Activated CD4-positive, alpha-beta memory T cell treated with anti-CD3 and anti-CD28 coated beads, Interleukin-2, amount 10 ng/mL, durations not matched to agents 7 days and 5 days (primary cell): Measurements from ENCODE around the gene MTUS2. TPM values are rescaled to one million over a fixed set of nuclear protein-coding genes. Genes with fewer than 3 reads are reported as not detected.
"Not testable (repeated sequence)": the region's sequence is repeated elsewhere in the genome, so short reads cannot be mapped to it uniquely, and the experiment has no call there.

Experiments
- CTCF ChIA-PET: fragments of 350-600 bp; sonication (Branson Sonifier 250); formaldehyde crosslinking; loops from one replicate; lab custom pipeline; 2021; ENCODE audit warnings: antibody characterized with exemption, inconsistent platforms; lab: Charles Lee
- POLR2A ChIA-PET: fragments of 350-600 bp; sonication (Branson Sonifier 250); formaldehyde crosslinking; loops from one replicate; lab custom pipeline; 2021; ENCODE audit warnings: antibody characterized with exemption; lab: Charles Lee
- DNase-seq: peaks from one replicate; pipeline ENCODE4 v3.0.0-alpha.2; 2020
- H3K27ac Mint-ChIP-seq: one replicate; pipeline ENCODE4 v1.8.0; 2021; ENCODE audit warnings: mild to moderate bottlenecking, mixed read lengths
- H3K27me3 Mint-ChIP-seq: one replicate; pipeline ENCODE4 v1.8.0; 2021; ENCODE audit warnings: mixed read lengths
- H3K36me3 Mint-ChIP-seq: one replicate; pipeline ENCODE4 v1.8.0; 2021; ENCODE audit warnings: low read depth, mixed read lengths
- H3K4me1 Mint-ChIP-seq: one replicate; pipeline ENCODE4 v1.8.0; 2021; ENCODE audit warnings: mixed read lengths
- H3K4me3 Mint-ChIP-seq: one replicate; pipeline ENCODE4 v1.8.0; 2021; ENCODE audit warnings: mild to moderate bottlenecking, mixed read lengths
- H3K9me3 Mint-ChIP-seq: one replicate; pipeline ENCODE4 v1.8.0; 2021; ENCODE audit warnings: mixed read lengths
- total RNA-seq, 2 experiments: library from RNA; stranded (reverse); gene quantifications; one replicate each; pipeline ENCODE4 v1.2.3, GENCODE V29; 2021

The MTUS2 gene
- total RNA-seq, 2 experiments from 2014 or later, result not detected

DNA sequence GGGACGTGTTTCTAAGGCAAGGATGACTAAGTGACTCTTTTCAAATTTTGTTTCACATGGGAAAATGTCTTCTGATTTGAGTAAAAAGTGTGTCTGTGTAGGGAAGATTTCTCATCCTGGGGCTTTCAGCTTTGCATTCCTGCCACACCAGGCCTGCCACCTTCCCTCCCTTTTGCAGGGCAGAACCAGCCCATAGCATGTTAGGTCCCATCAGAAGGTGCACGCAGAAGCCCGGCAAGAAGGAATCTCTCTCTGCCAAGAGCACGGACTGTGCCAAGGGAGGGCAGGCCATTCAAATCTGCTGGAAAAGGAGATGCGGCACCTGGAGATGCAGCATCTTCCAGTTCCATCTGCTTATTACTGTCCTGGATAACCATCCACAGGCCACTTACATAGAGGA is 563.3 kb downstream of the MTUS2 start:
- Mint-ChIP-seq H3K27ac (no peak overlapping the region), H3K36me3 (no peaks in the 10 kb centered on the region), H3K4me1 (no peaks in the 10 kb centered on the region), H3K9me3 (peaks cover 5% of the 10 kb centered on the region), H3K27me3 (no peaks in the 10 kb centered on the region), H3K4me3 (no peak overlapping the region)
- POLR2A ChIA-PET, result no interaction called here
- DNase-seq, result no peak
- CTCF ChIA-PET, result no interaction called here

GRCh38 chr13:29384466-29384865 is 564.3 kb downstream of the MTUS2 start:
- no peak overlapping the region for H3K4me3 Mint-ChIP-seq
- no peak for DNase-seq
- H3K4me1 Mint-ChIP-seq, result no peaks in the 10 kb centered on the region
- no peaks in the 10 kb centered on the region for H3K36me3 Mint-ChIP-seq
- ChIA-PET CTCF (interaction anchor here (1.3 kb wide), 1 partner anchor 22 kb away, joined by 3 read pairs; no protein-coding TSS in a partner anchor), POLR2A (interaction anchor here (0.7 kb wide), 1 partner anchor 39 kb away, joined by 3 read pairs; no protein-coding TSS in a partner anchor)
- no peaks in the 10 kb centered on the region for H3K9me3 Mint-ChIP-seq
- no peaks in the 10 kb centered on the region for H3K27me3 Mint-ChIP-seq
- H3K27ac Mint-ChIP-seq, result no peak overlapping the region

- H3K36me3 Mint-ChIP-seq, result no peaks in the 10 kb centered on the region
- CTCF ChIA-PET, result interaction anchor here (1.3 kb wide), 1 partner anchor 22 kb away, joined by 3 read pairs; no protein-coding TSS in a partner anchor
- H3K27ac Mint-ChIP-seq, result no peak overlapping the region
- H3K27me3 Mint-ChIP-seq, result no peaks in the 10 kb centered on the region
- no peaks in the 10 kb centered on the region for H3K4me1 Mint-ChIP-seq
- H3K4me3 Mint-ChIP-seq, result no peak overlapping the region
- no peaks in the 10 kb centered on the region for H3K9me3 Mint-ChIP-seq
- POLR2A ChIA-PET, result no interaction called here
- no peak for DNase-seq
Measured at GRCh38 chr13:29384871-29385270, 564.7 kb downstream of the MTUS2 start.

DNA sequence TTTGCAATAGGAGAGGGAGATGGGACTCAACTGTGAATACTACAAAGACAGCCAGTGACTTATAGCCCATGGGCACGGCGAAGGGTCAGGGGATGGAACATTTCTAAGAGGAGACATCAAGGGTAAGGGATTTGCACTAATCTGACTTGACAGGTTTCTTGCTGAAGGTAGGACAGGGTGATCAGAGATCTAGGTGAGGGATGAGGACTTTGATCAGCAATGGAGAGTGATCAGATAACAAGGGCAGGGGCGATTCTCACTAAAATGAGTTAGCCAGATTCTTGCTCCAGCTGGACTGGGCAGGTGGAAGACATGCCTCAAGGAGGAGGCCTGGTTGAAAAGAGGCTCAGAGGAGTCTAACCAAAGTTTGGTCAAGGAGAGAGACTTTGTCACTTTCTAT is 566.1 kb downstream of the MTUS2 start:
- no peaks in the 10 kb centered on the region for H3K4me1 Mint-ChIP-seq
- H3K36me3 Mint-ChIP-seq, result no peaks in the 10 kb centered on the region
- no peak for DNase-seq
- no peak overlapping the region for H3K4me3 Mint-ChIP-seq
- H3K27me3 Mint-ChIP-seq, result no peaks in the 10 kb centered on the region
- no peaks in the 10 kb centered on the region for H3K9me3 Mint-ChIP-seq
- H3K27ac Mint-ChIP-seq, result no peak overlapping the region
- POLR2A ChIA-PET, result no interaction called here
- CTCF ChIA-PET, result no interaction called here

GRCh38 chr13:29390598-29390997 is 570.5 kb downstream of the MTUS2 start:
- CTCF ChIA-PET, H3K4me3 Mint-ChIP-seq, H3K27ac Mint-ChIP-seq, DNase-seq, H3K27me3 Mint-ChIP-seq, H3K9me3 Mint-ChIP-seq, H3K4me1 Mint-ChIP-seq, POLR2A ChIA-PET, H3K36me3 Mint-ChIP-seq: not testable (repeated sequence)

DNA sequence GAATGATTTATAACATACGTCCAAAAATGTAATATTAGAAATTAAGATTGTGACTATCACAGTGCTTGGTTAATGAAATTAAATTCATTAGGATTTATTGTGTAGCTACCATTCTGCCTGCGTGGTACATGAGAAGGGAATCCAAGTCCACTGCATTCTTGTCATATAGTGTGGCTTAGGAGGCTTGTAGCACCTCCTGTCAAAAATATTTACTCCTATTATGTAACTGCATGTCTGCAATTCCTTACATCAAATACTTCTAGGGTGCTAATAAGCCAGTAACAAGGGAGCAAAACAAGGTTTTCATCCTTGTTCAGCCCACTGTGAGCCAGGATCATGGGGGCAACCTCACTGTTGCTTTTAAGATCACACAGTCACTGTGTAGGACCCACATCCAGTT is 576.3 kb downstream of the MTUS2 start:
- H3K36me3 Mint-ChIP-seq, result no peaks in the 10 kb centered on the region
- H3K9me3 Mint-ChIP-seq, result no peaks in the 10 kb centered on the region
- no peaks in the 10 kb centered on the region for H3K4me1 Mint-ChIP-seq
- DNase-seq, result no peak
- POLR2A ChIA-PET, result no interaction called here
- peaks cover 23% of the 10 kb centered on the region for H3K27me3 Mint-ChIP-seq
- no peak overlapping the region for H3K27ac Mint-ChIP-seq
- CTCF ChIA-PET, result no interaction called here
- no peak overlapping the region for H3K4me3 Mint-ChIP-seq

DNA sequence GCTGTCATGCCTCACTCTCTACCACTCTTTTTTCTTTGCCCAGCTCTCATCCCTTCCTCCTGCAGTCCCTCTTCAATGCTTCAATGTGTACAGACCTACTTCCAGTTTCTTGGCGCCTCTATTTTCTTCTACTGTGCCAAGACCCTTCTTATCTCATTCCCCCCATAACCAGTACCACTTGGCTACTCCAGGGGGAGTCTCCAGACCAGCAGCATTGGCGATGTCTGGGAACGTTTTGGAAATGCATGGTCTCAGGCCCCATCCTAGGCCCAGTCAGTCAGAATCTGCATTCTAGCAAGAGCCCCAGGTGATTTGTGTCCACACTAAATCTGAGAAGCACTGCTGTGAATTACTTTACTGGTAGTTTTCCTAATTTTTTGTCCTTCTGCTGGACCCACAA is 577.1 kb downstream of the MTUS2 start:
- H3K27ac Mint-ChIP-seq, result no peak overlapping the region
- no peaks in the 10 kb centered on the region for H3K4me1 Mint-ChIP-seq
- DNase-seq, result no peak
- peaks cover 23% of the 10 kb centered on the region for H3K27me3 Mint-ChIP-seq
- H3K36me3 Mint-ChIP-seq, result no peaks in the 10 kb centered on the region
- ChIA-PET POLR2A (no interaction called here), CTCF (no interaction called here)
- H3K9me3 Mint-ChIP-seq, result no peaks in the 10 kb centered on the region
- H3K4me3 Mint-ChIP-seq, result no peak overlapping the region

DNA sequence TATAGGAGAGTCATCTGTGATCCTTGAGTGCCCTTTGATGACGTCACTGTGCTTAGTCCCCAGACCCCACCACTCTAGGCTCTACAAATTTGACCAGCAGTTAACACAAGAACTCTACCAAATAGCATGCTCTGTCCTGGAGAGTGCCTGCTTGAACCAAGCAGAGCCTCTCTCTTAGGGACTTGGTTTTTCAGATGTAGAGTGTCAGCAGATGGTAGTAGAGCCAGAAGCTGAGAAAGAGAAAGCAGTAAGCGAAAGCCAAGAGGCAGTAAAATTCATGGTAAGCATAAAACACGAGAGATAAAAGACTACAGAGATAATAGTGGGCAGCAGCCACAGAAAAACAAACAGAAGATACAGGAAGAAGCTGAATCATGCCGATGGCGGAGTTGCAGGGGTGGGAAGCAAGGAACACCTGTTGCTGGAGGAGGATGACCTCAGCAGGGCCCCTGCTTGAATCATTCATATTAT is 582.1 kb downstream of the MTUS2 start:
- ChIA-PET CTCF (no interaction called here), POLR2A (no interaction called here)
- Mint-ChIP-seq H3K36me3 (no peaks in the 10 kb centered on the region), H3K4me1 (no peaks in the 10 kb centered on the region), H3K9me3 (no peaks in the 10 kb centered on the region), H3K27ac (no peak overlapping the region), H3K27me3 (peaks cover 11% of the 10 kb centered on the region), H3K4me3 (no peak overlapping the region)
- no peak for DNase-seq

GRCh38 chr13:29405401-29405800 is 585.3 kb downstream of the MTUS2 start:
- Mint-ChIP-seq H3K9me3 (no peaks in the 10 kb centered on the region), H3K27me3 (no peaks in the 10 kb centered on the region), H3K4me1 (no peaks in the 10 kb centered on the region), H3K36me3 (no peaks in the 10 kb centered on the region), H3K4me3 (no peak overlapping the region), H3K27ac (no peak overlapping the region)
- DNase-seq, result no peak
- ChIA-PET POLR2A (no interaction called here), CTCF (interaction anchor here (0.6 to 1.1 kb wide), 2 partner anchors 14 to 68 kb away, joined by 3 to 4 read pairs; no protein-coding TSS in a partner anchor)

GRCh38 chr13:29411481-29411880 is 591.3 kb downstream of the MTUS2 start:
- no peak overlapping the region for H3K27ac Mint-ChIP-seq

DNA sequence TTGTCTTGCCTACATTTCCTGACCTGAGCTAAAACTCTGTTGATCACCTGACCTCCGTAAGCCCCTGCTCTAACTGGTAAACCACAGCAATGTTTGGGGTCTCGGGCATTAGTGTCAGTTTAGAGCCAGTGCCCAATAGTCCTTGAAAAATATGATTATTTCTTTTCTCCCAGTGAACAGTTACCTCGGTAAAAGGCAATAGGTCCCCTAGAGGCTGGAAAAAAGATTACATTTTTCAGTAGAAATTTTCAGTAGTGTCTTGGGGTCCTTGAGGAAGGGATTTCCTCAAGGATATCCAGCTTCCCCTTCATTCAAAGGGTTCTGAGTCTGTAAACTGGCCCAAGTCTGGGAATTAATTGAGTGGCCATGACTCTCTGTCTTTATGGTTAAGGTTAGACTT is 597.9 kb downstream of the MTUS2 start:
- Mint-ChIP-seq H3K9me3 (no peaks in the 10 kb centered on the region), H3K36me3 (no peaks in the 10 kb centered on the region), H3K4me3 (no peak overlapping the region), H3K4me1 (no peaks in the 10 kb centered on the region), H3K27me3 (peaks cover 9% of the 10 kb centered on the region), H3K27ac (no peak overlapping the region)
- DNase-seq, result no peak
- CTCF ChIA-PET, result no interaction called here
- POLR2A ChIA-PET, result no interaction called here

More at GRCh38 chr13:29411481-29411880, 591.3 kb downstream of the MTUS2 start:
- no peaks in the 10 kb centered on the region for H3K36me3 Mint-ChIP-seq
- no peak overlapping the region for H3K4me3 Mint-ChIP-seq
- POLR2A ChIA-PET, result no interaction called here
- CTCF ChIA-PET, result no interaction called here
- DNase-seq, result no peak
- no peaks in the 10 kb centered on the region for H3K27me3 Mint-ChIP-seq
- no peaks in the 10 kb centered on the region for H3K9me3 Mint-ChIP-seq
- H3K4me1 Mint-ChIP-seq, result peaks cover 7% of the 10 kb centered on the region

GRCh38 chr13:29421118-29421517 is 601.0 kb downstream of the MTUS2 start:
- POLR2A ChIA-PET, result no interaction called here
- Mint-ChIP-seq H3K9me3 (no peaks in the 10 kb centered on the region), H3K4me3 (no peak overlapping the region), H3K27ac (no peak overlapping the region), H3K27me3 (peaks cover 13% of the 10 kb centered on the region), H3K36me3 (no peaks in the 10 kb centered on the region), H3K4me1 (no peaks in the 10 kb centered on the region)
- CTCF ChIA-PET, result interaction anchor here (1.0 kb wide), 1 partner anchor 28 kb away, joined by 3 read pairs; no protein-coding TSS in a partner anchor
- no peak for DNase-seq

GRCh38 chr13:29422015-29422414 is 601.9 kb downstream of the MTUS2 start:
- Mint-ChIP-seq H3K4me1 (no peaks in the 10 kb centered on the region), H3K9me3 (no peaks in the 10 kb centered on the region), H3K27me3 (peaks cover 19% of the 10 kb centered on the region), H3K36me3 (no peaks in the 10 kb centered on the region), H3K27ac (no peak overlapping the region), H3K4me3 (no peak overlapping the region)
- POLR2A ChIA-PET, result interaction anchor here (0.6 kb wide), 1 partner anchor 14 kb away, joined by 3 read pairs; no protein-coding TSS in a partner anchor
- DNase-seq, result no peak
- CTCF ChIA-PET, result interaction anchor here (0.8 kb wide), 1 partner anchor 86 kb away, joined by 3 read pairs; no protein-coding TSS in a partner anchor

DNA sequence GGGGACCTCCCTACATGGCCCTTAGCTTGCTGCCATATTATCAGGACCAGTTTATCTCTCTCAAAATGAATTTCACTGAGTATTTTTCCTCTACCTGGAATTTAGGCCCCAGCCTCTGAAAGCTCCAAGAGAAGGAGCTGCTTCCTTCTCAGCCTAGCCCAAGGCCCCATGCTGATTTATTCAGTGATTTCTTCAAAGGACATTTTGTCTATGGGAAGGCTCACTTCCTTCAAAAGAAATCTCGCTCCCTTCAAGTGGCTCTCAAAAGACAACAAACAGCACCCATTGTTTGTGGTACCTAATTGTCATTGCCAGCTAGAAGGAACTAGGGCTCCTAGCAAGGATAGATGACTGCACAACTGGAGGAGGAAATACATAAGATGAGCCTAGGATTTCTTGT is 602.9 kb downstream of the MTUS2 start:
- Mint-ChIP-seq H3K27me3 (peaks cover 25% of the 10 kb centered on the region), H3K36me3 (no peaks in the 10 kb centered on the region)
- DNase-seq, result no peak

More for the DNA sequence above, 602.9 kb downstream of the MTUS2 start:
- POLR2A ChIA-PET, result interaction anchor here (1.0 kb wide), 1 partner anchor 39 kb away, joined by 3 read pairs; no protein-coding TSS in a partner anchor
- Mint-ChIP-seq H3K27ac (no peak overlapping the region), H3K4me1 (no peaks in the 10 kb centered on the region), H3K4me3 (no peak overlapping the region), H3K9me3 (no peaks in the 10 kb centered on the region)
- CTCF ChIA-PET, result interaction anchor here (0.8 kb wide), 1 partner anchor 85 kb away, joined by 3 read pairs; no protein-coding TSS in a partner anchor
